HG03103 (cell line): Measurements from ENCODE around the gene DUSP10.
A peak's percentile ranks its signal among the peaks of the same experiment; 100 is the strongest.

ENCODE experiments used
- ATAC-seq: cut with Tn5 transposase; IDR thresholded peaks from one replicate; pipeline ENCODE4 v1.9.1; 2021; ENCODE audit warnings: low read depth; ENCODE audit not compliant: unreplicated experiment

Gene DUSP10

GRCh38 chr1:221697923-221698425, 43.9 kb downstream of the DUSP10 start:
- no peak for ATAC-seq

GRCh38 chr1:221696718-221697461, 45.0 kb downstream of the DUSP10 start:
- ATAC-seq, result no peak

GRCh38 chr1:221696027-221696426, 45.9 kb downstream of the DUSP10 start:
- ATAC-seq, result no peak

GRCh38 chr1:221695301-221695700, 46.6 kb downstream of the DUSP10 start:
- no peak for ATAC-seq

GRCh38 chr1:221694109-221694508, 47.8 kb downstream of the DUSP10 start:
- no peak for ATAC-seq

- no peak for ATAC-seq
Observed at GRCh38 chr1:221693087-221693486, 48.8 kb downstream of the DUSP10 start.

GRCh38 chr1:221692643-221693042, 49.2 kb downstream of the DUSP10 start:
- no peak for ATAC-seq

- ATAC-seq, result no peak
Observed at GRCh38 chr1:221691261-221691660, 50.6 kb downstream of the DUSP10 start.

- ATAC-seq, result no peak
Observed at GRCh38 chr1:221690858-221691257, 51.0 kb downstream of the DUSP10 start.

- ATAC-seq, result no peak
Observed at GRCh38 chr1:221689138-221689537, 52.8 kb downstream of the DUSP10 start.

- no peak for ATAC-seq
Observed at GRCh38 chr1:221688488-221688843, 53.4 kb downstream of the DUSP10 start.

GRCh38 chr1:221687836-221688487, 53.9 kb downstream of the DUSP10 start:
- no peak for ATAC-seq

GRCh38 chr1:221683681-221684080, 58.2 kb downstream of the DUSP10 start:
- ATAC-seq, result no peak

- no peak for ATAC-seq
Observed at GRCh38 chr1:221680085-221680484, 61.8 kb downstream of the DUSP10 start.

- no peak for ATAC-seq
Observed at GRCh38 chr1:221678014-221678413, 63.9 kb downstream of the DUSP10 start.

GRCh38 chr1:221675880-221676800, 65.7 kb downstream of the DUSP10 start:
- no peak for ATAC-seq

- no peak for ATAC-seq
Observed at GRCh38 chr1:221672965-221673364, 68.9 kb downstream of the DUSP10 start.

- no peak for ATAC-seq
Observed at GRCh38 chr1:221672239-221672645, 69.6 kb downstream of the DUSP10 start.

- no peak for ATAC-seq
Observed at GRCh38 chr1:221670081-221670480, 71.8 kb downstream of the DUSP10 start.

- no peak for ATAC-seq
Observed at GRCh38 chr1:221669441-221669840, 72.4 kb downstream of the DUSP10 start.

GRCh38 chr1:221667504-221667903, 74.4 kb downstream of the DUSP10 start:
- peak; percentile 88 for ATAC-seq
